GM19099 (cell line): ENCODE results near the gene P2RY11.

Experiments
- POLR2A ChIP-seq: IDR thresholded peaks from 3 replicates; pipeline ENCODE4 v1.6.1; 2011; ENCODE audit warnings: low read depth; ENCODE audit not compliant: insufficient read length; ENCODE audit errors: extremely low read depth

Gene P2RY11

DNA sequence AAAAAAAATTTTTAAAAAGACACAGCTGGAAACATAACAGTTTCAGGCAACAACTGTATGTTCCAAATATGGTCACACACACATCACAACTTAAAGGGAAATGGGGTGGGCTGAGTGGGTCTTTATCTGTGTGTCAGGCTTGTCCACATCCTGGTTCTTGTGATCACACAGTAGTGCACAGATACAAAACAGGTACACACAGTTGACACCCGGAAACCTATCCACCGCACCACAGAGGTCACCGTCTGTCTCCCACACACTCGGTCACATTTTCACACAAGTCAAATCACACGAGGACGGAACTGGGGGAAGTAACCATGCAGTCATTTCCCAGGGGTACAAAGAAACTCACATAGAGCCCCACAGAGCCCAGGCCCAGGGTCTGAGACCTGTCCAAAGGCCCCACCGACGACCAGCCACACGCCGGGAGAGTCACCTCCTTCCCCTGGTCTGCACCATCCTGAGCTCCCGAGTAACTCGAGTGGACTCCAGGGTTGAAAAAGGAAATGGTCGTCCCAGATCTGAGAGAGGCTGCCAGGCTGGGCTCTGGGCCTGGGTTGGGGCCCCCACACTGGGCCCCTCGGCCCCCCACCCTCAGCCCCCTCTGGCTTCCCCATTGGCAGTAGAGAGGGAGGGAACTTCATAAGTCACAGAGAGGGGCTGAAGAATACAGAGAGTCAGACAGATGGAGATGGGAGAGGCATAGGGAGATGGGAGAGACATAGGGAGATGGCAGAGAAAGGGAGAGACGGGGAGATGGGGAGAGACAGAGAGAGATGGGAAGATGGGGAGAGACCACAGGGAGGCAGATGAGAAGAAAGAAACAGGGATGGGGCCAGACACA is 6.6 kb upstream of the P2RY11 start:
- TF ChIP-seq POLR2A = peak; percentile 61

DNA sequence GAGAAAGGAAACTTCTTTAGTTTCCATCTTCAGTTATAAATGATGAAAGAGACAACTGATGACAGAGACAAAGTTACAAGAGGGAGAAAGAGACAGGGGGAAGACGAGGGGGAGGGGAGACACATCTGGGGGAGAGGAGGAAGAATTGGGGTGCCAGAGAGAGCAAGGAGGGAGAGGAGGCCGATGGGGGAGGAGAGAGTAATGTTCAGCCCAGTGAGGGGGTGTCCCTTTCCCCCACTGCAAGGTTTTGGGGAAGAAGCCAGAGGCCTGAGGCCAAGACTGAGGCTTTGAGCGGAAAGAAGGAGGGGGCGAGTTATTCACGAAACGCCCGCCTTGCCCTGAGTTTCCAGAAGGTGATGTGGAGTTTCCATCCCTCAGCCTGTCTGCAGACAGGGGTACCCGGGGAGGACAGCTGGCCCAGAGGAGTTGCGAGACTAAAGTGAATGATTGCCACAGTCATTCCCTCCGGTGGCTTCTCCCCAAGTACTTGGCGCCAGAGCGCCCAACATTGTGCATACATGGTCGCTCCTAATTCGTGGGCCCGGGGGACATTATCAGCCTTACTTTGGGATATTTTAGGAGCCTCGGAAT is 5.9 kb upstream of the P2RY11 start:
- peak; percentile 50 for TF ChIP-seq POLR2A

- peak; percentile 88 for TF ChIP-seq POLR2A
Observed at GRCh38 chr19:10106100-10106936, 5.2 kb upstream of the P2RY11 start, which contains the start of gene PPAN. Gene PPAN (plus strand): TSS chr19:10106362. CDS start chr19:10106395, 33 bp downstream.

GRCh38 chr19:10107254-10107653 is 4.2 kb upstream of the P2RY11 start:
- TF ChIP-seq POLR2A = no peak

GRCh38 chr19:10107817-10108367 is 3.6 kb upstream of the P2RY11 start:
- TF ChIP-seq POLR2A = no peak

- TF ChIP-seq POLR2A = no peak
Observed at GRCh38 chr19:10109528-10109927, 2.0 kb upstream of the P2RY11 start.

DNA sequence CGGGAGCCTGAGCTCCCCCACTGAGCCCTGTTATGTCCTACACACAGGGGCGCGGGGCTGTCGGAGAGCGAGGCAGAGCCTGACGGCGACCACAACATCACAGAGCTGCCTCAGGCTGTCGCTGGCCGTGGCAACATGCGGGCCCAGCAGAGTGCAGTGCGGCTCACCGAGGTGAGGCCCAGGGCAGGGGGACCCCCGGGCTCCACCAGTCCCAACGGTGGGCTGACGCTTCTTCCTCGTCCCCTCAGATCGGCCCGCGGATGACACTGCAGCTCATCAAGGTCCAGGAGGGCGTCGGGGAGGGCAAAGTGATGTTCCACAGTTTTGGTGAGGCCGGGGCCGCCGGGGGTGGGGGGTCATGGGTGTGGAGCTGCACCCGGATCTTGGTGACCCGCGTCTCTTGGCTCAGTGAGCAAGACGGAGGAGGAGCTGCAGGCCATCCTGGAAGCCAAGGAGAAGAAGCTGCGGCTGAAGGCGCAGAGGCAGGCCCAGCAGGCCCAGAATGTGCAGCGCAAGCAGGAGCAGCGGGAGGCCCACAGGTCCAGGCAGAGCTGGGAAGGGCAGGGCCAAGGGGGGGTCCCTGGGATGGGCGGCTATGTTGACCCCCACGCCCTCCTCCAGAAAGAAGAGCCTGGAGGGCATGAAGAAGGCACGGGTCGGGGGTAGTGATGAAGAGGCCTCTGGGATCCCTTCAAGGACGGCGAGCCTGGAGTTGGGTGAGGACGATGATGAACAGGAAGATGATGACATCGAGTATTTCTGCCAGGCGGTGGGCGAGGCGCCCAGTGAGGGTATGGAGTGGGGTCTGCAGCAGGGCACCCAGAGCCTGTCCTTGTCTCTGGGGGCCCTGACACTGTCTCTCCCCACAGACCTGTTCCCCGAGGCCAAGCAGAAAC is 1.2 kb upstream of the P2RY11 start:
- TF ChIP-seq POLR2A = no peak

GRCh38 chr19:10110972-10111317 is 548 bp upstream of the P2RY11 start:
- TF ChIP-seq POLR2A = no peak

DNA sequence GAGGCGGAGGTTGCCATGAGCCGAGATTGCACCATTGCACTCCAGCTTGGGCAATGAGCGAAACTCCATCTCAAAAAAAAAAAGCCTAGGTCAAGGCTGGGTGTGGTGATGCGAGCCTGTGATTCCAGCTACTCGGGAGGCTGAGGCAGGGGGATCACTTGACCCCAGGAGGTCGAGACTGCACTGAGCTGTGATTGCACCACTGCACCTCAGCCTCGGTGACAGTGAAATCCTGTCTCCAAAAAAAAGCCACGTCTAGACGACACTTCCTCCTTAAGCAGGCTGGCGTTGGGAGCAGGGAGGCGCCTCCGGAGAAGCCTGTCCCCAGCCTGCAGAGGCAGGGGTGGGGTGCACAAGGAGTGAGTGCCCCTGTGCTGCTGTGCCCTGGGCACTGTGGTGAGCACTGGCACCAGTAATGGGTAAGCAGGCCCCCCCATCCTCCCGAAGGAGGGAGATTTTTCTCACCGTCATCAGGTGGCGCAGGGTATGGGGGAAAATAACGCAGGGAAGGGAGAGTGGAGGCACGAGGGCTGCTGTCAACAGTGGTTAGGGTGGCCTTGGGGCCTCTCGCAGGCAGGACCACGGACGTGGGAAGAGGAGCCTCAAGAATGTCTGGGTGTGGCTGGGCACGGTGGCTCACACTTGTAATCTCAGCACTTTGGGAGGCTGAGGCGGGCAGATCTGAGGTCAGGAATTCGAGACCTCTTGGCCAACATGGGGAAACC is 706 bp downstream of the P2RY11 start:
- peak; percentile 28 for TF ChIP-seq POLR2A

DNA sequence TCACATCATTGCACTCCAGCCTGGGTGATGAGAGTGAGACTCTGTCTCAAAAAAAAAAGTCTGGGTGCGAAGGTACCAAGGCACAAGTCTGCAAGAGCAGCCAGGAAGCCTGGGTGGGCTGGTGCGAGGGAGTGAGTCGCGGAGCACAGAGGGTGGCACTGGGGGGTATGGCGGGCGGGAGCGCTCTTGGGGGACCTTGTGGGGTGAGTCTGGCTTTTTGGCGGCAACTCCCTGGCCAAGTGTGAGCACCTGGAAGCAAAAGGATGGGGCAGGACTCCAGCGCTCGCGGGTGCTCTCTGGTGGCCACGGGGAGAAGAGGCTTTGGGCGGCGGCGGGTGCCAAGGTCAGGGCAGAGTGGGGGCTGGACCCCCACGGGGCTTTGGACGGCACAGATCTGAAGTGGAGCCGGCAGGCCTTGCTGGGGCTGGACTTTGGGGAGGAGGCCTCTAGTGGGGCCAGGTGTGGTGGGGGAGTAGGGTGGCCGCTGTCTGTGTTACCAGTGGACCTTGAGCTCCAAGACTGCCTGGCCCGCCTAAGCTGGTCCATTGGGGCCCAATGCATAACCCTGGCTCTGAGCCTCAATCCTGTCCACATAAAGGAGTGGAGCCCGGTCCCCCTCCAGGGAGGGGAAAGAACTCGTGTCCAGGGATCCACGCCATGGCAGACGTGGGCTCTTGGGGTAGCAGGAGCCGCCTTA is 1.6 kb downstream of the P2RY11 start:
- no peak for TF ChIP-seq POLR2A

GRCh38 chr19:10113592-10113963 is 2.1 kb downstream of the P2RY11 start:
- TF ChIP-seq POLR2A = no peak

DNA sequence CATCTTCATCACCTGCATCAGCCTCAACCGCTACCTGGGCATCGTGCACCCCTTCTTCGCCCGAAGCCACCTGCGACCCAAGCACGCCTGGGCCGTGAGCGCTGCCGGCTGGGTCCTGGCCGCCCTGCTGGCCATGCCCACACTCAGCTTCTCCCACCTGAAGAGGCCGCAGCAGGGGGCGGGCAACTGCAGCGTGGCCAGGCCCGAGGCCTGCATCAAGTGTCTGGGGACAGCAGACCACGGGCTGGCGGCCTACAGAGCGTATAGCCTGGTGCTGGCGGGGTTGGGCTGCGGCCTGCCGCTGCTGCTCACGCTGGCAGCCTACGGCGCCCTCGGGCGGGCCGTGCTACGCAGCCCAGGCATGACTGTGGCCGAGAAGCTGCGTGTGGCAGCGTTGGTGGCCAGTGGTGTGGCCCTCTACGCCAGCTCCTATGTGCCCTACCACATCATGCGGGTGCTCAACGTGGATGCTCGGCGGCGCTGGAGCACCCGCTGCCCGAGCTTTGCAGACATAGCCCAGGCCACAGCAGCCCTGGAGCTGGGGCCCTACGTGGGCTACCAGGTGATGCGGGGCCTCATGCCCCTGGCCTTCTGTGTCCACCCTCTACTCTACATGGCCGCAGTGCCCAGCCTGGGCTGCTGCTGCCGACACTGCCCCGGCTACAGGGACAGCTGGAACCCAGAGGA is 2.6 kb downstream of the P2RY11 start:
- TF ChIP-seq POLR2A = peak; percentile 24
